Ovary (tissue), 9 donors: ENCODE measurements around the gene RPTOR. TPM values are rescaled to one million over a fixed set of nuclear protein-coding genes. Genes with fewer than 3 reads are reported as not detected.

Experiments used
- DNase-seq, 5 donors: peaks; one replicate each; pipeline ENCODE4 v3.0.0-alpha.2; 2019 to 2020
- H3K27ac ChIP-seq, 2 donors: fragments of 200-600 bp; one replicate each; pipeline versions ENCODE4 v1.5.1 to v1.8.0; 2019 to 2022
- H3K27me3 ChIP-seq: fragments of 200-600 bp; one replicate; pipeline ENCODE4 v1.8.0; 2022
- H3K36me3 ChIP-seq: fragments of 200-600 bp; sonication (generic); one replicate; pipeline ENCODE4 v1.5.1; 2019
- H3K4me1 ChIP-seq: one replicate; pipeline ENCODE4 v1.8.1; 2013; ENCODE audit warnings: mild to moderate bottlenecking, moderate library complexity; ENCODE audit not compliant: insufficient read depth
- H3K4me3 ChIP-seq: fragments of 200-600 bp; sonication (generic); one replicate; pipeline ENCODE4 v1.5.1; 2017
- H3K9me3 ChIP-seq, 2 donors: fragments of 200-600 bp in 1 of 2; sonication (generic) in 1 of 2; one replicate each; pipeline versions ENCODE4 v1.5.1 to v1.8.1; 2013 to 2019; ENCODE audit warnings: mild to moderate bottlenecking in 1 of 2, moderate library complexity in 1 of 2
- EP300 ChIP-seq: sonication (generic); formaldehyde crosslinking; IDR thresholded peaks from one replicate; pipeline ENCODE4 v1.6.1; 2017; ENCODE audit warnings: antibody characterized with exemption
- POLR2A ChIP-seq: fragments of 450-650 bp; IDR thresholded peaks from one replicate; pipeline ENCODE4 v1.6.1; 2017; ENCODE audit warnings: antibody characterized with exemption, mild to moderate bottlenecking, moderate library complexity
- WGBS, 3 donors: extraction: QIAGEN DNeasy Blood & Tissue Kit in 1 of 3; methylation state at CpG; one replicate each; pipeline versions ENCODE4 v1.1.5 to v1.1.7; 2013 to 2017; 5-methylcytosine and 5-hydroxymethylcytosine counted together
- intact Hi-C, 4 donors: fragments of 100-400 bp; cut with DNase I; formaldehyde crosslinking; loops; one replicate each; pipeline versions ENCODE4 v1.11.0 to v1.15.1; 2022 to 2023
- polyA plus RNA-seq, 2 donors: library from polyadenylated mRNA; stranded (reverse); fragments of 200-250 nt in 1 of 2; fragments of 350-450 nt in 1 of 2; fragmentation: Illumina TruSeq in 1 of 2; extraction: RNeasy Lipid Tissue Mini Kit (QIAGEN cat#74804) in 1 of 2; gene quantifications; one replicate each; pipeline ENCODE4 v1.2.3, GENCODE V29; 2013 to 2014
- total RNA-seq, 7 donors: library from RNA; depleted of rRNA in 2 of 7; stranded (reverse); fragments of >200 nt in 2 of 7; fragmentation: NEBNext Ultra II Directional in 3 of 7; extraction: Animal tissue kit (Norgen Biotek cat#: 25700) in 3 of 7; gene quantifications; one replicate each; pipeline versions ENCODE4 v1.1.0 to v1.2.4, GENCODE V29; 2016 to 2023
- TF ChIP-seq, protein P1 (sequence below), 3 donors: fragments of 450-650 bp in 2 of 3; fragments of 200-600 bp in 1 of 3; IDR thresholded peaks; one replicate each; pipeline versions ENCODE4 v1.5.1 to v1.8.0; 2016 to 2022; ENCODE audit warnings: antibody characterized with exemption in 3 of 3, mild to moderate bottlenecking in 1 of 3
- donor health status: DM: no; HTN: no; CAD: no; lungs with moderate emphysema.
- donor health status: DM: no; HTN: no; CAD: no.
- donor health status: Bipolar disorder and iron deficiency.
- donor health status: DM: yes; HTN: yes; CAD: no.
- donor health status: DM: no; HTN: no; CAD: no.
- donor health status: DM: yes; HTN: yes; CAD: no.

RPTOR gene
- total and polyA plus RNA-seq, 9 donors = 11.1 to 41.9 (median 27.9) TPM

DNA sequence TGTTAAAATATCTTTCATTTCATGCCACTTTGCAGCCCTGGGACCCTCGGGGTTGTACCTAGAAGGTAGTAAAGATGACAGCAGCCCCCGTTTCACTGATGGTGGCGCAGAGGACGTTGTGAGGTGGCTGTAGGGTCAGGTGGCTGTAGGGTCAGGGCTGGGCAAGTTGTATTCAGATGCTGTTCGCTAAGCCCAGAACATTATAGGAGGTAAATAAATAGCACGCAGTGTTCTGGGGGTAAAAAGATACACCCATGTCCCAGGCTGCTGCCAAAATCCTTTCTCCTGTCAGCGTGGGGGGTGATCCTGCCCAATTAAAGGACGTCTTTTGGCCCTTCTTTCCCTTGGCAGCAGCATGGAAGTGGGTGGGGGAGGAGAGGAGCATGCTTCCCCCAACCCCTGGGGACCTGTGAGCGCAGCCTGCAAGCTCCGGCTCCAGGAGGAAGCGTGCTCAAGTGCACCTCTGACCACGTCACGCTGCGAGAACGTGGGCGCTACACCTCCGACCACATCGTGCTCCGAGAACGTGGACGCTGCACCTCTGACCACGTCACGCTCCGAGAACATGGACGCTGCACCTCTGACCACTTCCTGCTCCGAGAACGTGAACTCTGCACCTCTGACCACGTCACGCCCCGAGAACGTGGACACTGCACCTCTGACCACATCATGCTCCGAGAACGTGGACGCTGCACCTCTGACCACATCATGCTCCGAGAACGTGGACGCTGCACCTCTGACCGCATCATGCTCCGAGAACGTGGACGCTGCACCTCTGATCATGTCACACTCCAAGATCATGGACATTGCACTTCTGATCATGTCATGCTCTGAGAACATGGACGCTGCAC, 182.1 kb downstream of the RPTOR start:
- intact Hi-C loops = no loop called here
- Histone ChIP-seq H3K9me3 (no peaks in the 10 kb centered on the region), H3K36me3 (no peaks in the 10 kb centered on the region), H3K4me3 (no peak overlapping the region), H3K27me3 (no peaks in the 10 kb centered on the region), H3K27ac (no peak overlapping the region), H3K4me1 (peaks cover 8% of the 10 kb centered on the region)
- no peak for TF ChIP-seq POLR2A
- TF ChIP-seq, protein P1, sequence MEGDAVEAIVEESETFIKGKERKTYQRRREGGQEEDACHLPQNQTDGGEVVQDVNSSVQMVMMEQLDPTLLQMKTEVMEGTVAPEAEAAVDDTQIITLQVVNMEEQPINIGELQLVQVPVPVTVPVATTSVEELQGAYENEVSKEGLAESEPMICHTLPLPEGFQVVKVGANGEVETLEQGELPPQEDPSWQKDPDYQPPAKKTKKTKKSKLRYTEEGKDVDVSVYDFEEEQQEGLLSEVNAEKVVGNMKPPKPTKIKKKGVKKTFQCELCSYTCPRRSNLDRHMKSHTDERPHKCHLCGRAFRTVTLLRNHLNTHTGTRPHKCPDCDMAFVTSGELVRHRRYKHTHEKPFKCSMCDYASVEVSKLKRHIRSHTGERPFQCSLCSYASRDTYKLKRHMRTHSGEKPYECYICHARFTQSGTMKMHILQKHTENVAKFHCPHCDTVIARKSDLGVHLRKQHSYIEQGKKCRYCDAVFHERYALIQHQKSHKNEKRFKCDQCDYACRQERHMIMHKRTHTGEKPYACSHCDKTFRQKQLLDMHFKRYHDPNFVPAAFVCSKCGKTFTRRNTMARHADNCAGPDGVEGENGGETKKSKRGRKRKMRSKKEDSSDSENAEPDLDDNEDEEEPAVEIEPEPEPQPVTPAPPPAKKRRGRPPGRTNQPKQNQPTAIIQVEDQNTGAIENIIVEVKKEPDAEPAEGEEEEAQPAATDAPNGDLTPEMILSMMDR (IDR thresholded peaks at IDR 0.05) = no peak
- no peak for TF ChIP-seq EP300
- DNase-seq = no peak
- WGBS, 3 donors = 90 to 93% (median 92%) methylated on average over 42 of the region's 42 CpGs

DNA sequence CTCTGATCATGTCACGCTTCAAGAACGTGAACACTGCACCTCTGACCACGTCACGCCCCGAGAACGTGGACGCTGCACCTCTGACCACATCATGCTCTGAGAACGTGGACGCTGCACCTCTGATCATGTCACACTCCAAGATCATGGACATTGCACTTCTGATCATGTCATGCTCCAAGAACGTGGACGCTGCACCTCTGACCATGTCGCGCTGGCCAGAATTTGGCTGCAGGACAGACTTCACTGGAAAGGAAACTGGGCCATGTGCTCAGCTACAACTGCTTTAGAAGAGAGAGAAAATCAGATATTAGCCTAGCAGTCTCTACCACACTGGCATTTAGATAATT, 182.7 kb downstream of the RPTOR start:
- Histone ChIP-seq H3K27me3 (no peaks in the 10 kb centered on the region), H3K9me3 (no peaks in the 10 kb centered on the region), H3K4me1 (peaks cover 8% of the 10 kb centered on the region), H3K36me3 (no peaks in the 10 kb centered on the region), H3K27ac (no peak overlapping the region), H3K4me3 (no peak overlapping the region)
- TF ChIP-seq, protein P1 (IDR thresholded peaks at IDR 0.05) = no peak
- no peak for TF ChIP-seq EP300
- no peak for TF ChIP-seq POLR2A
- 91 to 94% (median 93%) methylated on average over 13 of the region's 13 CpGs for WGBS, 3 donors
- no peak for DNase-seq
- intact Hi-C loops = no loop called here

DNA sequence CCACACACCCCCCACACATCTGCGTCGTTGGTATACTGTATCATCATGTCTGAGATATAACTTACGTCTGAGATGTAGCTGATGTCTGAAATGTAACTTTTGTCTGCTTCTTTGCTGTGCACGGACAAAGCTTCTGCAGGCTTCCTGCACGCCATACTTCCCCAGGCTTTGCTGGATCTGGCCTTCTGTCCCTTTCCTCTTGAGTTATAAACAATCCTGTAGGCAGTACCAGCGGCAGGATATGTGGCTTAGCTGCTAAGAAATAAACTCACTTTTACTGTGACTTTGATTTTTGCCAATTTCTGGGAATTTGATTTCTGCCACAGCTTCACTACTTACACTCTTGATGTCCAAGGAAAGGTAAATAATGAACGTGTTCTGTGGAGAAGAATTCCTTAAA, 184.4 kb downstream of the RPTOR start:
- 77 to 87% (median 86%) methylated on average over 7 of the region's 7 CpGs for WGBS, 3 donors
- intact Hi-C loops = no loop called here
- TF ChIP-seq, protein P1 (IDR thresholded peaks at IDR 0.05) = no peak
- no peak for TF ChIP-seq EP300
- TF ChIP-seq POLR2A = no peak

DNA sequence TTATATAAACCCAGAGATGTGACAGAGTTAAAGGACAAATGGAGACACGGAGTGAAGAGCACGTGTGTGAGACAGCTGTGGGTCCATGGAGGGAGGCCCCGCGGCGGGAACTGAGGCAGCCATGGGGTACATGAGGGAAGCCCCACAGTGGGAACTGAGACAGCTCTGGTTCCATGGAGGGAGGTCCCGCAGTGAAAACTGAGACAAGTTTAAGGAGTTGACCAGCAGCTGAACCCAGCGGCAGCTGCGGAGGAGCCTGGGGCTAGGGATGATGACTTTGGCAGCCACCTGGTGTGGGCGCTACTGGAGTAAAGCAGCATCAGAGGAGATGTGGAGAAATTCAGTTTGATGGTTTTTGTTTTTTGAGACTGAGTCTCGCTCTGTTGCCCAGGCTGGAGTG, 185.1 kb downstream of the RPTOR start:
- Histone ChIP-seq H3K4me1 (peaks cover 6% of the 10 kb centered on the region), H3K27me3 (no peaks in the 10 kb centered on the region), H3K9me3 (no peaks in the 10 kb centered on the region), H3K36me3 (no peaks in the 10 kb centered on the region), H3K4me3 (no peak overlapping the region), H3K27ac (no peak overlapping the region)
- no peak for TF ChIP-seq EP300
- TF ChIP-seq, protein P1 (IDR thresholded peaks at IDR 0.05) = no peak
- TF ChIP-seq POLR2A = no peak
- 82 to 93% (median 92%) methylated on average over 10 of the region's 10 CpGs for WGBS, 3 donors
- intact Hi-C loops = no loop called here
- no peak for DNase-seq

More for the DNA sequence above, 184.4 kb downstream of the RPTOR start:
- no peak for DNase-seq
- Histone ChIP-seq H3K36me3 (no peaks in the 10 kb centered on the region), H3K4me1 (peaks cover 8% of the 10 kb centered on the region), H3K27me3 (no peaks in the 10 kb centered on the region), H3K4me3 (no peak overlapping the region), H3K27ac (no peak overlapping the region), H3K9me3 (no peaks in the 10 kb centered on the region)
